KMS-11 (cell line): ENCODE measurements around the gene ETV7.
"Not testable (repeated sequence)": the region's sequence is repeated elsewhere in the genome, so short reads cannot be mapped to it uniquely, and the experiment has no call there.

Experiments
- H2AFZ ChIP-seq: fragments of 200-600 bp; sonication (generic); 2 replicates; pipeline ENCODE4 v1.6.1; 2016; ENCODE audit warnings: antibody characterized with exemption, mixed run types, low read depth
- H3K27ac ChIP-seq: fragments of 200-600 bp; sonication (generic); 2 replicates; pipeline ENCODE4 v1.6.1; 2016; ENCODE audit warnings: mild to moderate bottlenecking, mixed run types
- H3K27me3 ChIP-seq: fragments of 200-600 bp; sonication (generic); 2 replicates; pipeline ENCODE4 v1.6.1; 2017; ENCODE audit warnings: mild to moderate bottlenecking, low read depth, mixed run types, moderate library complexity; ENCODE audit not compliant: insufficient read depth
- H3K36me3 ChIP-seq: fragments of 200-600 bp; sonication (generic); 2 replicates; pipeline ENCODE4 v1.6.1; 2017; ENCODE audit warnings: mild to moderate bottlenecking, mixed run types; ENCODE audit not compliant: insufficient read depth
- H3K4me1 ChIP-seq: fragments of 200-600 bp; sonication (generic); 2 replicates; pipeline ENCODE4 v1.6.1; 2016; ENCODE audit warnings: mild to moderate bottlenecking, low read depth, mixed run types; ENCODE audit not compliant: poor library complexity, severe bottlenecking
- H3K4me2 ChIP-seq: fragments of 200-600 bp; sonication (generic); 2 replicates; pipeline ENCODE4 v1.7.0; 2016; ENCODE audit warnings: mild to moderate bottlenecking, mixed run types
- H3K4me3 ChIP-seq: fragments of 200-600 bp; sonication (generic); IDR thresholded peaks from 2 replicates; pipeline ENCODE4 v1.6.1; 2017; ENCODE audit warnings: low read depth, low read length, mixed read lengths; ENCODE audit not compliant: insufficient read depth
- H3K79me2 ChIP-seq: fragments of 200-600 bp; sonication (generic); 2 replicates; pipeline ENCODE4 v1.6.1; 2016; ENCODE audit warnings: low read depth, mixed run types; ENCODE audit not compliant: insufficient read depth
- H3K9ac ChIP-seq: fragments of 200-600 bp; sonication (generic); 2 replicates; pipeline ENCODE4 v1.6.1; 2016; ENCODE audit warnings: mild to moderate bottlenecking, mixed run types
- H4K20me1 ChIP-seq: fragments of 200-600 bp; sonication (generic); 2 replicates; pipeline ENCODE4 v1.6.1; 2016; ENCODE audit warnings: mild to moderate bottlenecking, mixed run types; ENCODE audit not compliant: insufficient read depth
- TF ChIP-seq, protein P1 (sequence below): fragments of 200-600 bp; sonication (generic); conservative IDR thresholded peaks from 2 replicates; pipeline ENCODE4 v1.6.1; 2017; ENCODE audit warnings: low read depth, mild to moderate bottlenecking, antibody characterized with exemption, low read length, moderate library complexity, mixed read lengths

Gene ETV7

DNA sequence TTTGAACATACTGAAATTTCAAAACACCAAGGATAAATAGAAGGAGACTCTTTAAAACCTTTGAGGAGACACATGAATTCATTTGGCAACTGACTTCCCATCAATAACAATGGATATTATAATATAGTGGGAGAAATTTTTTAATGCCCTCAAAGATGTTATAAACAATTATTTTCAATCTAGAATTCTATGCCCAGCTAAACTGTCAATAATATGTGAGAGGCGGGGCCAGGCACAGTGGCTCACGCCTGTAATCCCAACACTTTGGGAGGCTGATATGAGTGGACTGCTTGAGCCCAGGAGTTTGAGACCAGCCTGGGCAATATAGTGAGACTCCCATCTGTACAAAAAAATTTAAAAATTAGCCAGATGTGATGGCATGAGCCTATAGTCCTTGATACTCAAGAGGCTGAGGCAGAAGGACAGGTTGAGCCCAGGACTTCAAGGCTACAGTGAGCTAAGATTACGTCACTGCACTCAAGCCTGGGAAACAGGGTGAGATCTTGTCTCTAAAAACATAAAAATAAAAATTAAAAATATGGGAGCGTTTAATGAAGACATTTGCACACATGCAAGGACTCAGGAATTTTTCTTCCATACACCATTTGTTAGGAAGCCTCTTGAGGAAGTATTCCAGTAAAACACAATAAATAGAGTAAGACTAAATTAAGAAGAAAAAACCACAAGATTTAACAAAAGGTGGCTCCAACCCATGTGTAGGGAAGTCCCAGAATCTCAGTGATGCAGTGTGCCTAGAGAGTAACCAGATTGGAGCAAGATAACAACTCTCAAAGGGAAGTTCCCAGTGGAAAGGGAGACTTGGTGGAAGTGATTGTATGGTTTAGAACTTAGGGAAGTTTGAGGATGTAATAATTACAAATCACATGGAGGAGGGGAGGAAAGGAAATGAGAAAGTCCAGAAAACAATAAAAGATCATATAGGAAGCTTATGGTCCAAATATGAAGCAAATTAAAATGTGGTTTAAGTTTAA, 26.3 kb upstream of the ETV7 start:
- H3K27ac ChIP-seq: no peak overlapping the region
- H3K79me2 ChIP-seq: no peaks in the 10 kb centered on the region
- H2AFZ ChIP-seq: no peak overlapping the region
- H3K4me3 ChIP-seq: no peak overlapping the region
- H3K9ac ChIP-seq: no peak overlapping the region
- H3K4me2 ChIP-seq: no peak overlapping the region
- no peaks in the 10 kb centered on the region for H3K36me3 ChIP-seq
- H3K27me3 ChIP-seq: no peaks in the 10 kb centered on the region
- no peaks in the 10 kb centered on the region for H4K20me1 ChIP-seq
- no peaks in the 10 kb centered on the region for H3K4me1 ChIP-seq
- TF ChIP-seq, protein P1, sequence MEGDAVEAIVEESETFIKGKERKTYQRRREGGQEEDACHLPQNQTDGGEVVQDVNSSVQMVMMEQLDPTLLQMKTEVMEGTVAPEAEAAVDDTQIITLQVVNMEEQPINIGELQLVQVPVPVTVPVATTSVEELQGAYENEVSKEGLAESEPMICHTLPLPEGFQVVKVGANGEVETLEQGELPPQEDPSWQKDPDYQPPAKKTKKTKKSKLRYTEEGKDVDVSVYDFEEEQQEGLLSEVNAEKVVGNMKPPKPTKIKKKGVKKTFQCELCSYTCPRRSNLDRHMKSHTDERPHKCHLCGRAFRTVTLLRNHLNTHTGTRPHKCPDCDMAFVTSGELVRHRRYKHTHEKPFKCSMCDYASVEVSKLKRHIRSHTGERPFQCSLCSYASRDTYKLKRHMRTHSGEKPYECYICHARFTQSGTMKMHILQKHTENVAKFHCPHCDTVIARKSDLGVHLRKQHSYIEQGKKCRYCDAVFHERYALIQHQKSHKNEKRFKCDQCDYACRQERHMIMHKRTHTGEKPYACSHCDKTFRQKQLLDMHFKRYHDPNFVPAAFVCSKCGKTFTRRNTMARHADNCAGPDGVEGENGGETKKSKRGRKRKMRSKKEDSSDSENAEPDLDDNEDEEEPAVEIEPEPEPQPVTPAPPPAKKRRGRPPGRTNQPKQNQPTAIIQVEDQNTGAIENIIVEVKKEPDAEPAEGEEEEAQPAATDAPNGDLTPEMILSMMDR: no peak

DNA sequence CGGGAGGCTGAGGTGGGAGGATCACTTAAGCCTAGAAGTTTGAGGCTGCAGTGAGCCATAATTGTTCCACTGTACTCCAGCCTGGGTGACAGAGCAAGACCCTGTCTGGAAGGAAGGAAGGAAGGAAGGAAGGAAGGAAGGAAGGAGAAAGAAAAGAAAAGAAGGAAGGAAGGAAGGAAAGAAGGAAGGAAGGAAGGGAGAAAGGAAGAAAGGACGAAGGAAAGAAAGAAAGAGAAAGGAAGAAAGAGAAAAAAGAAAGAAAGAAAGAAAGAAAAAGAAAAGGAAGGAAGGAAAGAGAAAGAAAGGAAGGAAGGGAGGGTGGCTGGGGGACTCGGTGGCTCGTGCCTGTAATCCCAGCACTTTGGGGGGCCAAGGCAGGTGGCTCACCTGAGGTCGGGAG, 22.2 kb upstream of the ETV7 start:
- H3K4me1 ChIP-seq, H3K79me2 ChIP-seq, H3K9ac ChIP-seq, H3K4me2 ChIP-seq, H3K27ac ChIP-seq, H3K4me3 ChIP-seq, H4K20me1 ChIP-seq, H3K36me3 ChIP-seq, H3K27me3 ChIP-seq, H2AFZ ChIP-seq: not testable (repeated sequence)

DNA sequence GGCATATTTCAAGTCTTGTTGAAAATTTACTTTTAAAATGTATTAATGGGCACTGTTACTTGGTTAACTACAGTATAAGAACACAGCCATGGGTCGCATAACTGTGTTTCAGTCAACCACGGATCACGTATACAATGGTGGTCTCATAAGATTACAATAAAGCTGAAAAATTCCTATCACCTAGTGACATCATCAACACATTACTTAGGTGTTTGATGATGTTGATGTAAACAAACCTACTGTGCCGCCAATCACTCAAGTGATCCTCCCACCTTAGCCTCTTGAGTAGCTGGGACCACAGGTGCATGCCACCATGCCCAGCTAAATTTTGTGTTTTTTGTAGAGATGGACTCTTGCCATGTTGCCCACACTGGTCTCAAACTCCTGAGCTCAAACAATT, 16.7 kb upstream of the ETV7 start:
- H2AFZ ChIP-seq: no peak overlapping the region
- no peak overlapping the region for H3K4me3 ChIP-seq
- H4K20me1 ChIP-seq: no peaks in the 10 kb centered on the region
- no peaks in the 10 kb centered on the region for H3K4me1 ChIP-seq
- H3K4me2 ChIP-seq: no peak overlapping the region
- H3K27ac ChIP-seq: no peak overlapping the region
- H3K36me3 ChIP-seq: no peaks in the 10 kb centered on the region
- TF ChIP-seq, protein P1: no peak
- H3K9ac ChIP-seq: no peak overlapping the region
- H3K27me3 ChIP-seq: no peaks in the 10 kb centered on the region
- no peaks in the 10 kb centered on the region for H3K79me2 ChIP-seq

DNA sequence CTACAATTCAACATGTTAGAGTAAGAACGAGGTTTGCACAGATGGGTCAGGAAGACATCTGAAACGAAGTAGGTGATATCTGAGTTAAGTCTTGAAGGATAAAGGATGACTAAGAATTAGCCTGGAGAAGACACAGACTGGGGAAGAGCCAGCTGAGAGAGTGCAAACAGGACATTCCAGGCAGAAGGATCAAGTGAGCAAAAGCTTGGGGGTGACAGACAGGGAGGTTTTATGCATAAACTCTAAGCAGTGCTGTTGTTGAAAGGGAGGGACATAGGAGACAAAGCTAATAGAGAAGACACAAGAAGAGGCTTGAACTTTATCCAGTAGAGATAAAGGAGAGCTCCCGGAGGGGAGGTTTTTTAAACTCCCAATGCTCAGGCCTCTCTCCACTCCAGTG, 15.0 kb upstream of the ETV7 start:
- Histone ChIP-seq H3K36me3 (no peaks in the 10 kb centered on the region), H3K4me2 (no peak overlapping the region), H3K9ac (no peak overlapping the region), H3K4me3 (no peak overlapping the region), H3K27ac (no peak overlapping the region), H3K4me1 (no peaks in the 10 kb centered on the region), H4K20me1 (no peaks in the 10 kb centered on the region), H3K79me2 (no peaks in the 10 kb centered on the region), H3K27me3 (no peaks in the 10 kb centered on the region), H2AFZ (no peak overlapping the region)
- TF ChIP-seq, protein P1: no peak

GRCh38 chr6:36399970-36400369, 12.5 kb upstream of the ETV7 start:
- Histone ChIP-seq H3K4me2 (no peak overlapping the region), H3K9ac (no peak overlapping the region), H3K27me3 (no peaks in the 10 kb centered on the region), H3K4me3 (no peak overlapping the region), H3K79me2 (no peaks in the 10 kb centered on the region), H4K20me1 (no peaks in the 10 kb centered on the region), H3K36me3 (no peaks in the 10 kb centered on the region), H3K4me1 (no peaks in the 10 kb centered on the region), H2AFZ (no peak overlapping the region), H3K27ac (no peak overlapping the region)
- TF ChIP-seq, protein P1: no peak
